Sigmoid colon (tissue), 7 donors: Measurements from ENCODE around the gene APOLD1. TPM values are rescaled to one million over a fixed set of nuclear protein-coding genes. Genes with fewer than 3 reads are reported as not detected.

Experiments
- DNase-seq: peaks from one replicate; pipeline ENCODE4 v3.0.0-alpha.2; 2019
- H3K27ac ChIP-seq, 4 donors: fragments of 200-600 bp; sonication (generic); one replicate each; pipeline ENCODE4 v1.5.1; 2016 to 2019; ENCODE audit warnings: mild to moderate bottlenecking in 1 of 4
- H3K27me3 ChIP-seq, 3 donors: fragments of 200-600 bp; sonication (generic); one replicate each; pipeline ENCODE4 v1.5.1; 2019; ENCODE audit warnings: mild to moderate bottlenecking in 1 of 3
- H3K36me3 ChIP-seq, 4 donors: fragments of 200-600 bp; sonication (generic); one replicate each; pipeline ENCODE4 v1.5.1; 2016 to 2019
- H3K4me1 ChIP-seq, 4 donors: fragments of 200-600 bp; sonication (generic); one replicate each; pipeline ENCODE4 v1.5.1; 2017 to 2019
- H3K4me3 ChIP-seq, 4 donors: fragments of 200-600 bp; sonication (generic); one replicate each; pipeline ENCODE4 v1.5.1; 2017 to 2019; ENCODE audit warnings: mild to moderate bottlenecking in 2 of 4, moderate library complexity in 1 of 4
- H3K9me3 ChIP-seq, 4 donors: fragments of 200-600 bp in 3 of 4; sonication (generic) in 3 of 4; one replicate each; pipeline versions ENCODE4 v1.5.1 to v1.6.1; 2013 to 2019
- CTCF ChIP-seq, 4 experiments: fragments of 450-650 bp in 3 of 4; fragments of 200-600 bp in 1 of 4; IDR thresholded peaks; one replicate each; pipeline ENCODE4 v1.5.1; 2016 to 2019; ENCODE audit warnings: antibody characterized with exemption in 4 of 4, mild to moderate bottlenecking in 3 of 4, moderate library complexity in 2 of 4
- EP300 ChIP-seq, 4 donors: sonication (generic); formaldehyde crosslinking; IDR thresholded peaks; one replicate each; pipeline ENCODE4 v1.6.1; 2017; ENCODE audit warnings: antibody characterized with exemption in 4 of 4
- POLR2A ChIP-seq, 2 donors: fragments of 450-650 bp; IDR thresholded peaks; one replicate each; pipeline ENCODE4 v1.6.1; 2016; ENCODE audit warnings: antibody characterized with exemption in 2 of 2, mild to moderate bottlenecking in 2 of 2, moderate library complexity in 2 of 2
- POLR2AphosphoS5 ChIP-seq, 4 donors: sonication (generic); formaldehyde crosslinking; IDR thresholded peaks; one replicate each; pipeline ENCODE4 v1.6.1; 2017; ENCODE audit warnings: antibody characterized with exemption in 4 of 4
- WGBS, 2 donors: extraction: QIAGEN DNeasy Blood & Tissue Kit; methylation state at CpG; one replicate each; pipeline ENCODE4 v1.1.7; 2013; 5-methylcytosine and 5-hydroxymethylcytosine counted together
- intact Hi-C: fragments of 100-400 bp; cut with DNase I; formaldehyde crosslinking; loops from one replicate; pipeline ENCODE4 v1.15.1; 2023
- polyA plus RNA-seq, 3 donors: library from polyadenylated mRNA; stranded (reverse); fragments of 200-250 nt; gene quantifications; one replicate each; pipeline ENCODE4 v1.2.3, GENCODE V29; 2013
- total RNA-seq, 4 donors: library from RNA; depleted of rRNA; stranded (reverse); fragments of >200 nt; gene quantifications; one replicate each; pipeline ENCODE4 v1.1.0, GENCODE V29; 2016
- donor health status: healthy with polysubstance abuse.
- donor health status: Bipolar disorder and iron deficiency.
- donor health status: healthy.

Gene APOLD1
- total and polyA plus RNA-seq, 7 donors = 0.46 to 24.8 (median 13.9) TPM

DNA sequence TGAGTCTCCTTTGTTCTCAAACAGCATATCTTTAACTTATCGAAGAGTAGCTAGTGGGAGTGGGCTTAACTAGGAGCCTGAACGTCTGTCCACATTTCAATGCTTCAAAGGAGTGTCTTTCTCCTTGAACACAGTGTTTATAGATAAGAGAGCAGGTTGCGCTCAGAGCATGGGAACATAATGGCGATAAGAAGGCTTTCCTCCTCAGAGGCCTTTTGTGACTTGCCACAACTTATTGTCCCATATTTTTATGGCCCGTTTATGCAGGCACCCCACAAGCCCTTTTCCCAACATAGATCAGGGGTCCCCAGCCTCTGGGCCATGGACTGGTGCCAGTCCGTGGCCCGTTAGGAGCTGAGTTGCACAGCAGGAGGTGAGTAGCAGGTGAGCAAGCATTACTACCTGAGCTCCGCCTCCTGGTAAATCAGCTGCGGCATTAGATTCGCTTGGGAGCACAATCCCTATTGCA, 25.1 kb downstream of the APOLD1 start:
- Histone ChIP-seq H3K27me3 (no peaks in the 10 kb centered on the region), H3K4me1 (peaks cover 0 to 27% (median 21%) of the 10 kb centered on the region in 4 donors), H3K36me3 (peaks cover 0 to 8% (median 0%) of the 10 kb centered on the region in 4 donors), H3K4me3 (no peak overlapping the region), H3K27ac (no peak overlapping the region), H3K9me3 (no peaks in the 10 kb centered on the region)
- intact Hi-C loops = loop anchor here (10.0 kb wide), 2 partner anchors 84 to 194 kb away; partner anchors contain the start of genes GPRC5A and HEBP1
- no peak for DNase-seq
- 83 to 85% methylated on average over 10 of the region's 10 CpGs for WGBS, 2 donors
- TF ChIP-seq POLR2AphosphoS5 (IDR thresholded peaks at IDR 0.05) (no peak), CTCF (IDR thresholded peaks at IDR 0.05) (no peak), POLR2A (IDR thresholded peaks at IDR 0.05) (no peak), EP300 (IDR thresholded peaks at IDR 0.05) (no peak)

GRCh38 chr12:12811343-12811742, 25.9 kb downstream of the APOLD1 start:
- DNase-seq = no peak
- H3K27ac ChIP-seq = no peak overlapping the region
- H3K9me3 ChIP-seq = no peaks in the 10 kb centered on the region
- no peak overlapping the region for H3K4me3 ChIP-seq
- no peaks in the 10 kb centered on the region for H3K27me3 ChIP-seq
- peaks cover 0 to 9% (median 0%) of the 10 kb centered on the region in 4 donors for H3K36me3 ChIP-seq
- no peak for TF ChIP-seq EP300 (IDR thresholded peaks at IDR 0.05)
- TF ChIP-seq POLR2AphosphoS5 (IDR thresholded peaks at IDR 0.05) = no peak
- TF ChIP-seq POLR2A (IDR thresholded peaks at IDR 0.05) = no peak
- no peak for TF ChIP-seq CTCF (IDR thresholded peaks at IDR 0.05)
- WGBS, 2 donors = 87 to 96% methylated on average over 3 of the region's 3 CpGs
- H3K4me1 ChIP-seq = peaks cover 0 to 35% (median 27%) of the 10 kb centered on the region in 4 donors
- intact Hi-C loops = loop anchor here (10.0 kb wide), 2 partner anchors 83 to 193 kb away; partner anchors contain the start of genes GPRC5A and HEBP1

- intact Hi-C loops = loop anchor here (10.0 kb wide), 2 partner anchors 83 to 193 kb away; partner anchors contain the start of genes GPRC5A and HEBP1
- peaks cover 0 to 36% (median 33%) of the 10 kb centered on the region in 4 donors for H3K4me1 ChIP-seq
- H3K4me3 ChIP-seq = no peak overlapping the region
- no peaks in the 10 kb centered on the region for H3K27me3 ChIP-seq
- no peak for DNase-seq
- no peak overlapping the region for H3K27ac ChIP-seq
- TF ChIP-seq POLR2AphosphoS5 (IDR thresholded peaks at IDR 0.05) = no peak
- no peak for TF ChIP-seq CTCF (IDR thresholded peaks at IDR 0.05)
- TF ChIP-seq POLR2A (IDR thresholded peaks at IDR 0.05) = no peak
- TF ChIP-seq EP300 (IDR thresholded peaks at IDR 0.05) = no peak
- 90 to 96% methylated on average over 5 of the region's 5 CpGs for WGBS, 2 donors
- H3K9me3 ChIP-seq = no peaks in the 10 kb centered on the region
- peaks cover 0 to 9% (median 0%) of the 10 kb centered on the region in 4 donors for H3K36me3 ChIP-seq
These were observed 26.7 kb downstream of the APOLD1 start for GRCh38 chr12:12812174-12812573.

GRCh38 chr12:12812618-12813119, 27.2 kb downstream of the APOLD1 start:
- Histone ChIP-seq H3K9me3 (no peaks in the 10 kb centered on the region), H3K27me3 (no peaks in the 10 kb centered on the region), H3K36me3 (peaks cover 0 to 9% (median 0%) of the 10 kb centered on the region in 4 donors), H3K4me1 (peaks cover 0 to 39% (median 33%) of the 10 kb centered on the region in 4 donors), H3K27ac (peak overlapping the region; percentile 66 to 83 (median 80)), H3K4me3 (peak overlapping the region in 1 of 4 donors; percentile 79)
- no peak for DNase-seq
- WGBS, 2 donors = 61 to 71% methylated on average over 14 of the region's 14 CpGs
- intact Hi-C loops = loop anchor here (1.0 to 10.0 kb wide), 3 partner anchors 24 to 192 kb away; partner anchors contain the start of genes GPRC5A and HEBP1
- TF ChIP-seq POLR2A (IDR thresholded peaks at IDR 0.05) (no peak), POLR2AphosphoS5 (IDR thresholded peaks at IDR 0.05) (no peak), CTCF (IDR thresholded peaks at IDR 0.05) (no peak), EP300 (IDR thresholded peaks at IDR 0.05) (no peak)
